Activated CD8-positive, alpha-beta memory T cell treated with anti-CD3 and anti-CD28 coated beads for 4 hours (primary cell): ENCODE results near the gene CASQ2.
"Not testable (repeated sequence)": the region's sequence is repeated elsewhere in the genome, so short reads cannot be mapped to it uniquely, and the experiment has no call there.

ENCODE experiments used
- DNase-seq, 2 donors: peaks; one replicate each; pipeline ENCODE4 v3.0.0-alpha.2; 2020; ENCODE audit warnings: low read depth in 2 of 2

Gene CASQ2

GRCh38 chr1:115781343-115781742 is 12.8 kb upstream of the CASQ2 start:
- no peak for DNase-seq

GRCh38 chr1:115780655-115781054 is 12.1 kb upstream of the CASQ2 start:
- DNase-seq: not testable (repeated sequence)

DNA sequence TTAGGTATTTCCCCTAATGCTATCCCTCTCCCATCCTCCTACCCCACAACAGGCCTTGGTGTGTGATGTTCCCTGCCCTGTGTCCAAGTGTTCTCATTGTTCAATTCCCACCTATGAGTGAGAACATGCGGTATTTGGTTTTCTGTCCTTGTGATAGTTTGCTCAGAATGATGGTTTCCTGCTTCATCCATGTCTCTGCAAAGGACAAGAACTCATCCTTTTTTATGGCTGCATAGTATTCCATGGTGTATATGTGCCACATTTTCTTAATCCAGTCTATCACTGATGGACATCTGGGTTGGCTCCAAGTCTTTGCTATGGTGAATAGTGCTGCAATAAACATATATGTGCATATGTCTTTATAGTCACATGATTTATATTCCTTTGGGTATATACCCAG is 10.6 kb upstream of the CASQ2 start:
- not testable (repeated sequence) for DNase-seq

DNA sequence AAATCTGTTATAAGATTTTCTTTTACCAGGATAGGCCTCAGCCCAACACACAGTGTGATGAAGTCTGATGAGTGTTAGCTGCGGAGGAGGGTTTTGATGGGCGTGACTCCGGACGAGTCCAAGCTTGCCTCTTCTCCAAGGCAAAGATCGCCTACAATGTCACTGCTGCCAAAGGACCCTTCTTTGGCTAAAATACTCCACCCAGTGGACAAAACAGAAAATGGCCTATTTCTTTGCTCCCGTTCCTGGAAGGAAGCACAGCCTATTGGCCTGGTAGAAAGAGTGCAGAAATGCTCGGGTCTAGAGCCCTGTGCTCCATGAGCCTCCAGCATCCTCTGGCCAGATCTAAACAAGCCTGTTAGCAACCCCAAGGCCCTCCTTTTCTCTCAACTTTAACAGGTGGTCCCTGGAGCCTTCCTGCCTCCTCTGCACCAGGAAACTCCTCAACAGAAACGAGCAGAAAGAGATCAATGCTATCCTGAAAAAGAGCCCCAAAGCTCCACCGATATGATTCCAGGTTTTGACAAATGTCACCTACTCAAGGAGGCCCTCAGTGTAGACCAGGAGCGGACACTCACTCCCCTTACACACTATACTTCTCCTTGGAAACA is 3.4 kb upstream of the CASQ2 start:
- no peak for DNase-seq

DNA sequence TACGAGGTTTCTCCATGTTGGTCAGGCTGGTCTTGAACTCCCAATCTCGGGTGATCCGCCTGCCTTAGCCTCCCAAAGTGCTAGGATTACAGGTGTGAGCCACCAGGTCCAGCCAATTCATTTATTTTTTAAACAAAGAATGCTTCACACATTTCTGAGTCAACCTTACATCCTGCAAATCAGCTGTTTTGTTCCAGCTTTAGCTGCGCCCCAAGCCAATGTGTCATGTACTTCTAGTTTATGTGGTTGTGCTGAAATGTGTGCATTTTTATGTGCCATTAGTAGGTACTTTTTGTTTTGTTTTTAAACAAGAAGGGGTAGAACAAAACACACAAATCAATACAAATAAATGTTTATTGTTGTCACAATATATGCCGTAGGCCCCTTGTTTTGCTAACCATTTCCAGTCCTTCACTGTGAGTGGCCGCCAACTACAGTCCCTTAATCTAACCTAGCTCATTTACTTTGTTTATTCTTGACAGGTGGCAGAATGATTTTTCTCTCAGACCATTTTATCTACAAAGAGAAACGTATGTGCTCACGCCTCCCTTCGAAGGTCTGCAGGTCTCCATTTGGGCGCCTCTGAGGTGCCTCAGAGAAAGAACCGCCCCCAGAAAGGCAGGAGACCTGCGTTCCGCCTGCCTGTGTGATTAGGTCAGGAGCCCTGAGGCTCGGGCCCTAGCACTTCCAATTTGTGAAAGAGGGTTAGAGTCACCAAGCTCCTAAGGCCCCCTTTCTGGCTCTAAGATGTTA is 2.8 kb upstream of the CASQ2 start:
- no peak for DNase-seq

GRCh38 chr1:115767403-115767802 is 1.1 kb downstream of the CASQ2 start:
- no peak for DNase-seq

- no peak for DNase-seq
Measured at GRCh38 chr1:115765091-115765490, 3.4 kb downstream of the CASQ2 start.

GRCh38 chr1:115764541-115764940 is 4.0 kb downstream of the CASQ2 start:
- no peak for DNase-seq

GRCh38 chr1:115762779-115763178 is 5.7 kb downstream of the CASQ2 start:
- DNase-seq: no peak

GRCh38 chr1:115761601-115762302 is 6.8 kb downstream of the CASQ2 start:
- no peak for DNase-seq

- DNase-seq: no peak
Measured at GRCh38 chr1:115757856-115758255, 10.7 kb downstream of the CASQ2 start.

DNA sequence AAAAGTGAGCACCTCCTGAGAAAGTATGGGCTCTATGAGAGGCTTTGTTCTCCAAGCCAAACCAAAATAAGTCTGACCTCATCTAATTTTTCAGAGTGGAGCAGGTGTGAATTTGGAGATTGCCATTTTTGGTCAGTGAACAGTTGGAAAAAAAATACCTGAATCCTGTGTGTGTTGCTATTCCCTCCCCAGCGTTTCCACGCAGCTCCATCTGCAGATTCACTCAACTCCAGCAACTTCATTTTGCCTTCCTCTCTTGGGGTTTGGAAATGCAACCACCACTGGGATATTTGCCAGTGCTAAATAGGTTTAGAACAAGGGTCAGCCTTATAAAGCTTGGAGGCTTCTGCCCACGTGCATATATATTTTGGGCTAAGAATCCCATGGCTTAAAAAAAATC is 11.2 kb downstream of the CASQ2 start:
- no peak for DNase-seq

DNA sequence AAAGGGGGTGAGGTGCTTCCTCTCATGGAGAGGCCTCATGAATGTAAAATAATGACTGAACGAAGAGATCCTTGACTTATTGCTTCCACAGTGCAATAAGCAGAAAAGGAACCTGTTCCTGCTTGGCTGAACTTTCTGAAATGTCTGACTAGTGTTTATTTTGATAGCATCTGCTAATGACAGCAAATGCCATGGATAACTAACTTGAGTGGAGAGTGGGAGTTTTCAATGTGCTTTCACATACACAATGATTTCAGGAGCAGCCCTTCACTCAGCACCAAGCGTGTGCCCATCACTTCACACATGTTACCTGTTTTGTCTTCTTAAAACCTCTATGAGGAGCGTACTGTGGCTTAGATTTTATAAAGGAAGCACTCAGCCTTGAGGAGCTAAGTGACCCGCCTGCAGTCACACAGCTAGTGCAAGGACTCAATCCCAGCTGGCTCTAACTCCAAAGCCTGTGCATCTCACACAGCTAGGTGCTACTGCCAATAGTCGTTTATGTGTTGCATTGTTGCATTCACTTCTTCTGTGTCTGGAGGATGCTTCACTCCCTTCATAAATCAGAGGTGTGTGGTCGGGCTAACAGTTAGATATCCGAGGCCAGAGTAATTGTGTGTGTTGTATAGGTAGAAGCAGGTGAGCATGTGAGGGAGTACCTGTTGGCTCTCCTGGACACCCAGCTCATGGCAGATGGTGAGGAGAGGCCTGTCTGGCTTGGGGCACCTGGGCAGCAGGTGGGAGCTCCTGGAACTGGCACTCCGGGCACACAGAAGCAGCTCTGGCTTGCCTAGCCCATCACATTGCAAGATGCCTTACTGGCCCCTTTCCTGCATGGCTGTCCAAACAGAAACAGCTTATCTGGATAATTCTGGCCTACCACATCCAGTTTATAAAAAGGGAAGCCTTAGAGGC is 12.8 kb downstream of the CASQ2 start:
- no peak for DNase-seq

DNA sequence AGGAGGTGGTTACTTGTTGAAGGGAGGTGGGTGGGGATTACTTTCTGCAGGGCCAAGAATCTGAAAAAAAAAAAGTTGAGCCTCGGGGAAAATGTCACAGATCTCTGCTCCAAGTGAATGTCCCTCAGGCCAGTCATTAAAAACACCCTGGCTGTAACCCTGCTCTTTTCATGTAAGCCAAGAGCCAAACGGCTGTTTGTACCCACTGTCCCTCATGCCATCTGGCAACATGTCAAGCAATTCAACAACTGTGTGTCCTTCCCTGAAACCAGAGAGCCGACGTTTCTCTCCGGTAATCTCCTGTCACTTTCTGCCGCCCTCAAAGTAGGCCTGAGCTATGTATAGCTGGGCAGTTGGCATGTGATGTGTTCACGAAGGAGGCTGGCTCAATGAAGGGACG is 14.7 kb downstream of the CASQ2 start:
- no peak for DNase-seq

GRCh38 chr1:115753361-115753760 is 15.2 kb downstream of the CASQ2 start:
- no peak for DNase-seq

DNA sequence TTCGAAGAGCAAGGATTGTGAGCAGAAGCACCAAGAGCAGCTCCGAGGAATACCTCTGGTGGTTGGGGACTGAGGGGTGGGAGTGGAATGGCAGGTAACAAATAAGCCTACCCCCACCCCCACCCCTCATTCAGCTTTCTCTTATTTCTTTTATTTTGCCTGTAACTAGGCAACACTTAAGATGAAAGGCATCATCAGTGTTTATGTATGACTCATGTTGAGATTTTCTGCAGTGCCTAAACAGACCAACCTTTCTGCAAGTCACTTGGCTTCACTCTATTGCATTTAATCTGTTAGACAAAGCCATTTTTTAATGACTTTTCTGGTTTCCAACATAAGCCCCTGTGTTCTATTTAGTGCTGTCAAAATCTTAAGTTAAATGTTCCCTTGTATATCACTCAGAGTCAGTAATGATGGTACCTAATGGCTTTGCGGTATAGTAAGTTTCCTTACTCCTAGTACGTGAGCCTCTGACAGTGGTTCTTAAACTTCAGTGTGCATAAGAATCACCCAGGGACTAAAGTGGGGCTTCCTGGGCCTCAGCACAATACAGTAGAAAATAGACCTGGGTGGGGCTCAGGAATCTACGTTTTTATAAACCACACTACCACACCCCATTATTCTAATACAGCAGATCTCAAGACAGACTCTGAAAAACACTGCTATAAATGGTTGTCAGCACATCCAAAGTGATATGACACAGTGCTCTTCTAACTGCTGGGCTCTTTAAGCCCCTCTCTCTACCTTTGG is 19.9 kb downstream of the CASQ2 start:
- no peak for DNase-seq

- no peak for DNase-seq
Measured at GRCh38 chr1:115746021-115746690, 22.4 kb downstream of the CASQ2 start.

- no peak for DNase-seq
Measured at GRCh38 chr1:115744646-115745275, 23.8 kb downstream of the CASQ2 start.

DNA sequence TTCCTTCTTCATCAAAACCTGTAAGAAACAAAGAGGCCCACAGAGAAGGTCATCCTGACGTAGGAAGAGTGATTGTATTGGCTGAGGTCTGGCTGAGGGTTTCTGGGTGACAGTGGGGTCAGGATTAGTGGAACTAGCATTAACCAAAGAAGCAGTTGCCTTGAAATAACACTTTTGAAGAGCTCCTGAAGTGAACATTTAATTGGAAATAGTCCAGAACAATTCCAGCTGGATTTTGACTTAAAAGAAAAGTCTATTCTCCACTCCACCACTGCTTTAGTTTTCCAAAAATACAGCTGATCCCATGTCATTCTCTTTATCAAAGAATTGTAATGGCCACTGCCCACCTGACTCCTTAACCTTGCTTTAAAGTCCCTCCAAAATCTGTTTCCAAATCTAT is 27.7 kb downstream of the CASQ2 start:
- DNase-seq: no peak

DNA sequence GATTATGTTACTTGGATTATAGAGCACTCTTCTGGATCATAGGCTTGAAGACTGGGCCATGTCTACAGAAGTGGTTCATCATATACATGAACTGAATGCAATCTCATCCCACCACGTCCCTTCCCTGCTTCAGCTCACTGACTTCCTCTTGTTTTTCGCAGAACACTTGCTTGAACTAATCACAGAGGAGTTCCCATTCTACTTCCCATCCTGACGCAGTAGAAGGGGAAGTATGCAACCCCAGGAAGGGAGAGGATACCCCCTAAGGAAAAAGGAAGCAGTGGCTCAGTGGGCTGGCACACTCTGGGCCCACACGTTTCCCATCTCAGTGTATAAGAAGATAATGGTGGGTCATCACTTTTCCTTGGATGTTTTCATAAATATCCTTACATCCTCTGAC is 36.2 kb downstream of the CASQ2 start:
- DNase-seq: no peak
